Epithelial cell of proximal tubule (primary cell): ENCODE measurements around the gene DLGAP4. TPM values are rescaled to one million over a fixed set of nuclear protein-coding genes. Genes with fewer than 3 reads are reported as not detected.

Experiments used
- DNase-seq: peaks from one replicate; pipeline ENCODE4 v3.0.0-alpha.2; 2011; ENCODE audit warnings: low read depth
- H3K4me3 ChIP-seq: 2 replicates; pipeline ENCODE4 v1.5.1; 2011; ENCODE audit warnings: low read depth, mild to moderate bottlenecking, low read length
- CTCF ChIP-seq: conservative IDR thresholded peaks from 2 replicates; pipeline ENCODE4 v1.5.1; 2012; ENCODE audit warnings: low read depth, mild to moderate bottlenecking, low read length
- total RNA-seq: library from RNA; depleted of rRNA; stranded (reverse); fragments of >200 nt; gene quantifications from 2 replicates; pipeline ENCODE4 v1.2.3, GENCODE V29; 2015

The DLGAP4 gene, protein sequence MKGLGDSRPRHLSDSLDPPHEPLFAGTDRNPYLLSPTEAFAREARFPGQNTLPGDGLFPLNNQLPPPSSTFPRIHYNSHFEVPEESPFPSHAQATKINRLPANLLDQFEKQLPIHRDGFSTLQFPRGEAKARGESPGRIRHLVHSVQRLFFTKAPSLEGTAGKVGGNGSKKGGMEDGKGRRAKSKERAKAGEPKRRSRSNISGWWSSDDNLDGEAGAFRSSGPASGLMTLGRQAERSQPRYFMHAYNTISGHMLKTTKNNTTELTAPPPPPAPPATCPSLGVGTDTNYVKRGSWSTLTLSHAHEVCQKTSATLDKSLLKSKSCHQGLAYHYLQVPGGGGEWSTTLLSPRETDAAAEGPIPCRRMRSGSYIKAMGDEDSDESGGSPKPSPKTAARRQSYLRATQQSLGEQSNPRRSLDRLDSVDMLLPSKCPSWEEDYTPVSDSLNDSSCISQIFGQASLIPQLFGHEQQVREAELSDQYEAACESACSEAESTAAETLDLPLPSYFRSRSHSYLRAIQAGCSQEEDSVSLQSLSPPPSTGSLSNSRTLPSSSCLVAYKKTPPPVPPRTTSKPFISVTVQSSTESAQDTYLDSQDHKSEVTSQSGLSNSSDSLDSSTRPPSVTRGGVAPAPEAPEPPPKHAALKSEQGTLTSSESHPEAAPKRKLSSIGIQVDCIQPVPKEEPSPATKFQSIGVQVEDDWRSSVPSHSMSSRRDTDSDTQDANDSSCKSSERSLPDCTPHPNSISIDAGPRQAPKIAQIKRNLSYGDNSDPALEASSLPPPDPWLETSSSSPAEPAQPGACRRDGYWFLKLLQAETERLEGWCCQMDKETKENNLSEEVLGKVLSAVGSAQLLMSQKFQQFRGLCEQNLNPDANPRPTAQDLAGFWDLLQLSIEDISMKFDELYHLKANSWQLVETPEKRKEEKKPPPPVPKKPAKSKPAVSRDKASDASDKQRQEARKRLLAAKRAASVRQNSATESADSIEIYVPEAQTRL
- 35.8 and 41.4 TPM in 2 replicates for total RNA-seq

DNA sequence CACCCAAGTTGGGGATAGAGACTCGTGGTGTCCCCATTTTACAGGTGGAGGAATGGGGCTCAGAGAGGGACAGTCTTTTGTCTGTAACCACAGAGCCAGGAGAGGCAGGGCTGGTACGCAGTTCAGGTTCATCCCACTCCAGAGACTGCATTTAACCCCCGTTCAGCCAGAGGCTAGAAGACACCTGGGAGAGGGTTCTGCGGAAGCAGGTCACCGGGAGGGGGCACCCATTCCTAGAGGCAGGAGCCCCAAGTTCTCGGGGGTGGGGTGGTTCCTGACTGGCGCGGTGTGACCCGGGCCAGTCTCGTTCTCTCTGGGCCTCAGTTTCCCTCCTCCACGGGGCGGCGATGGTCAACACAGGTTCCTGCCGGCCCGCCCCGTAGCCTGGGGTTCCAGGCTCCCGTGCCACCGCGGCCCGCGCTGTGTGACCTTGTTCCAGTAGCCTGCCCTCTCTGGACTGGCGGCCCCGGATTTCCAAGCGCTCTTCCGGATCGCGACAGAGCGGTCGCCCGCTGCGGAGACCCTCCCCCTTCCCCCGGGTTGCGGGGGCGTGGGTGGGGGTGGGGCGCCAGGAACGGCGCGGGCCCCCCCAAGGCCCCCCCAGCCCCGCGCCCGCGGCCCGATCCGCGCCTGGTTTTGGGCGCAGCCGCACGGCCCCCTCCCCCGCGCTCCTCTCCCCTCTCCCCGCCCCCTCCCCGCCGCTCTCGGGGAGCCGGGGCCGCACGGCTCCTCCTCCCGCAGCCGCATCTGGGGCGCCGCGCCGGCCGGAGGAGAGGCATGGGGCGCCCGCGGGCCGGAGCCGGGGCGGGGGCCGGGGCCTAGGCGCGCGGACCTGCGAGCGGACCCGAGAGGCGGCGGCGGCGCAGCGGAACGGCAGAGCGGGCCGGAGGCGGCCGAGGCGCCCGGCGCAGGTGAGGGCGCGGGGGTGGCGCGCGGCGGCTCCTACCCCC is at the start of gene DLGAP4:
DLGAP4 (plus strand) TSS at position 738 of the 950 bp plus-strand sequence. CDS start 125,379 bp downstream, outside the sequence.
- TF ChIP-seq CTCF = peak; percentile 6
- no peak for DNase-seq
- H3K4me3 ChIP-seq = no peak within 1 kb of the TSS

GRCh38 chr20:36259177-36260061 is 46.7 kb upstream of the DLGAP4 start:
- no peak for TF ChIP-seq CTCF
- no peak for DNase-seq

GRCh38 chr20:36260316-36260715 is 45.8 kb upstream of the DLGAP4 start:
- DNase-seq = no peak
- TF ChIP-seq CTCF = no peak
- H3K4me3 ChIP-seq = no peak overlapping the region

More at GRCh38 chr20:36259177-36260061, 46.7 kb upstream of the DLGAP4 start:
- H3K4me3 ChIP-seq = no peak overlapping the region

DNA sequence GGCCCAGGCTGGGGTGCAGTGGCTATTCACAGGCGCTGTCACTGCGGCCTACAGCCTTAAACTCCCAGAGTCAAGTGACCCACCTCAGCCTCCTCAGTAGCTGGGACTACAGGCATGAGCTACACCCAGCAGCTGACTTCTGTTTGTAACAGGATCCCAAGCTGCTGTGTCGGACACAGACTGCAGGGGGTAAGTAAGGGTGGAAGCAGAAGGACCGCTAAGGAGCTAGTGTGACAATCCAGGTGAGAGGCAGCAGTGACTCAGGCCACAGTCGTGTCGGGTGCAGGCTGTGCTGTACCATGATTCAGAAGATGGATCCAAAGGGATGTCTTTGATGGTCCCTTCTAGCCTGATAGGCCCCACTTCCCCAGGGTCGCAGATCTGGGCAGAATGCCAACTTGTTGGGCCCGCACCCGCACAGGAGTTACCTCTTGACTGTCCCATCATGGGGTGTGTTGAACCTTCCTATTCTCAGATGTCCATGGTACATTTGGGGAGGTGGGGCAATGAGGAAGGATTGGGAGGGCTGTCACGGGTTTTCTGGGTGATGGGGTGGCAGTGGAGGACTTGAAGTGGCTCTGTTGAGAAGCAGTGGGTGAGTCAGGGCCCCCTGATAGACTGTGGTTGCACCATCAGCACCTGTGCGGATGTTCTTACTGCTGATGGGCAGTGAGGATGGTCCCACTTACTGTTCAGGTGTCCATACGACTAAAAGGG is 44.6 kb upstream of the DLGAP4 start:
- TF ChIP-seq CTCF = no peak
- no peak overlapping the region for H3K4me3 ChIP-seq
- no peak for DNase-seq

DNA sequence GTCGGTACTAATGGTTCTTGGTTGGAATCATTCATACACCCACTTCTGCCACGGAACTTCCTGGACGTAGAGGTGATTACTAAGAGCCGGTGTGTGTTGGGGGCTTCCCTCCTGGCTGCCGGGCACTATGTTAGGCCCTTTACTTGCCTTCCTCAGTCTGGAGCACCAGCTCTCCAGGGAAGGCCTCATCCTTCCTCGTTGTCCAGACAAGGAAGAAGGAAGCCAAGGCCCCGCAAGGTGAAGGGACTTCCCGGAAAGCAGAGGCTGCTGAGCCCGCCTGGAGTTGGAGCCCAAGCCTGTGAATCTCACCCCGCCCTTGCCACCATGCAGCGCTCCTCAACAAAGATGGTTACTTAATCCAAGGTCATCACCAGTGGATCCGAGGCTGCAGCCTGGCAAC is 43.7 kb upstream of the DLGAP4 start:
- DNase-seq = no peak
- TF ChIP-seq CTCF = no peak
- H3K4me3 ChIP-seq = no peak overlapping the region
